Neutrophil (primary cell): ENCODE results near the gene ADAMTS8.

Experiments
- H3K27ac ChIP-seq: fragments of 200-600 bp; sonication (generic); 2 replicates; pipeline ENCODE4 v1.5.1; 2016; ENCODE audit warnings: mild to moderate bottlenecking, moderate library complexity
- H3K27me3 ChIP-seq: fragments of 200-600 bp; sonication (generic); 2 replicates; pipeline ENCODE4 v1.6.0; 2016; ENCODE audit warnings: mild to moderate bottlenecking
- H3K36me3 ChIP-seq: fragments of 200-600 bp; sonication (generic); 2 replicates; pipeline ENCODE4 v1.5.1; 2017
- H3K4me1 ChIP-seq, 2 experiments: fragments of 200-600 bp in 1 of 2; sonication (generic) in 1 of 2; 1 replicate in 1 of 2; 2 replicates in 1 of 2; pipeline versions ENCODE4 v1.5.1 to v1.6.1; 2013 to 2016; ENCODE audit warnings: low read depth in 1 of 2, low read length in 1 of 2, mild to moderate bottlenecking in 1 of 2, moderate library complexity in 1 of 2; ENCODE audit not compliant: control insufficient read depth in 1 of 2, insufficient read depth in 1 of 2
- H3K4me3 ChIP-seq, 2 experiments: fragments of 200-600 bp in 1 of 2; sonication (generic) in 1 of 2; 1 replicate in 1 of 2; 2 replicates in 1 of 2; pipeline ENCODE4 v1.5.1; 2013 to 2016; ENCODE audit warnings: low read depth in 1 of 2, low read length in 1 of 2, mild to moderate bottlenecking in 1 of 2, moderate library complexity in 1 of 2
- H3K9me3 ChIP-seq: fragments of 200-600 bp; sonication (generic); 2 replicates; pipeline ENCODE4 v1.5.1; 2016
- TF ChIP-seq, protein P1 (sequence below): fragments of 200-600 bp; sonication (generic); IDR thresholded peaks from 2 replicates; pipeline ENCODE4 v1.5.1; 2016; ENCODE audit warnings: antibody characterized with exemption

ADAMTS8 gene

DNA sequence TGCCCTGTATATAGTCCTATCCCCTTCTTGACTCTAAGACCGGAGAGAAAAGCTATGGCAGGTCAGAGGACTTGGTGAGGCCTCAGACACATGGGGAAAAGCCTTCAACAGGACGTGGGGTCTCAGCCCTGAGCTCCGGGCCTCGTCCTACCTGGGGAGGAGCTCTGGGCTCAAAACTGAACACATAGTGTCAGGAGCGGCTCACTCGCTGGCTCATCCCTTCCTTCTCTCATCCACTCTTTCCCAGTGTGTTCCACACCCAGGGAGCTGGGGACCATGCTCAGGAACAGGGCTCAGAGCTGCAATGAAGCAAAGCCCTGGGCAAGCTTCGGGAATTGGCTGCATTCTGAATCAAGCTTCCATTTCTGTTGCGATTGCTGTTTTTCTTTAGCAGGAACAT lies 34.5 kb upstream of the ADAMTS8 start:
- no peaks in the 10 kb centered on the region for H3K4me1 ChIP-seq
- H3K4me3 ChIP-seq, result no peak overlapping the region
- H3K27me3 ChIP-seq, result peaks cover 5% of the 10 kb centered on the region
- TF ChIP-seq, protein P1, sequence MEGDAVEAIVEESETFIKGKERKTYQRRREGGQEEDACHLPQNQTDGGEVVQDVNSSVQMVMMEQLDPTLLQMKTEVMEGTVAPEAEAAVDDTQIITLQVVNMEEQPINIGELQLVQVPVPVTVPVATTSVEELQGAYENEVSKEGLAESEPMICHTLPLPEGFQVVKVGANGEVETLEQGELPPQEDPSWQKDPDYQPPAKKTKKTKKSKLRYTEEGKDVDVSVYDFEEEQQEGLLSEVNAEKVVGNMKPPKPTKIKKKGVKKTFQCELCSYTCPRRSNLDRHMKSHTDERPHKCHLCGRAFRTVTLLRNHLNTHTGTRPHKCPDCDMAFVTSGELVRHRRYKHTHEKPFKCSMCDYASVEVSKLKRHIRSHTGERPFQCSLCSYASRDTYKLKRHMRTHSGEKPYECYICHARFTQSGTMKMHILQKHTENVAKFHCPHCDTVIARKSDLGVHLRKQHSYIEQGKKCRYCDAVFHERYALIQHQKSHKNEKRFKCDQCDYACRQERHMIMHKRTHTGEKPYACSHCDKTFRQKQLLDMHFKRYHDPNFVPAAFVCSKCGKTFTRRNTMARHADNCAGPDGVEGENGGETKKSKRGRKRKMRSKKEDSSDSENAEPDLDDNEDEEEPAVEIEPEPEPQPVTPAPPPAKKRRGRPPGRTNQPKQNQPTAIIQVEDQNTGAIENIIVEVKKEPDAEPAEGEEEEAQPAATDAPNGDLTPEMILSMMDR, result no peak
- H3K9me3 ChIP-seq, result no peaks in the 10 kb centered on the region
- no peaks in the 10 kb centered on the region for H3K36me3 ChIP-seq
- H3K27ac ChIP-seq, result no peak overlapping the region

DNA sequence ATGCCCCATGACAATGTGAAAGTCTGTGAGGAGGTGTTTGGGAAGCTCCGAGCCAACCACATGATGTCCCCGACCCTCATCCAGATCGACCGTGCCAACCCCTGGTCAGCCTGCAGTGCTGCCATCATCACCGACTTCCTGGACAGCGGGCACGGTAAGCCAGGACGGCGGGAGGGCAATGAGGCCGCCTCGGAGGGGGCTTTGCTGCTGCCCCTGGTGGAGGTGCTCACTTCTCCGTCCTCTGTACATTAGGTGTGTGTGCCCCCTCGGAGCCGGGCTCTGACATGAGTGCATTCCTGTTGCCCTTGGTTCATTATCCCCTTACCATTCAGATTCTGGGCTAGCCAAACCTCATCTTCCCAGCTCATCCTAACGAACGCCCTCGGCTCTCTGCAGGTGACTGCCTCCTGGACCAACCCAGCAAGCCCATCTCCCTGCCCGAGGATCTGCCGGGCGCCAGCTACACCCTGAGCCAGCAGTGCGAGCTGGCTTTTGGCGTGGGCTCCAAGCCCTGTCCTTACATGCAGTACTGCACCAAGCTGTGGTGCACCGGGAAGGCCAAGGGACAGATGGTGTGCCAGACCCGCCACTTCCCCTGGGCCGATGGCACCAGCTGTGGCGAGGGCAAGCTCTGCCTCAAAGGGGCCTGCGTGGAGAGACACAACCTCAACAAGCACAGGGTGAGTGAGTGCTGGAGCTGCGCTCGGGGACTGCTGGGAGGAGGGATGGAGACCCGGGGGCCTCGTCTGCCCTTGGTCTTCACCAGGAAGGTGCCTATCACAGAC lies 33.9 kb upstream of the ADAMTS8 start:
- TF ChIP-seq, protein P1, result no peak
- no peaks in the 10 kb centered on the region for H3K4me1 ChIP-seq
- H3K27ac ChIP-seq, result no peak overlapping the region
- H3K36me3 ChIP-seq, result no peaks in the 10 kb centered on the region
- H3K4me3 ChIP-seq, result no peak overlapping the region
- peaks cover 7% of the 10 kb centered on the region for H3K27me3 ChIP-seq
- H3K9me3 ChIP-seq, result no peaks in the 10 kb centered on the region

DNA sequence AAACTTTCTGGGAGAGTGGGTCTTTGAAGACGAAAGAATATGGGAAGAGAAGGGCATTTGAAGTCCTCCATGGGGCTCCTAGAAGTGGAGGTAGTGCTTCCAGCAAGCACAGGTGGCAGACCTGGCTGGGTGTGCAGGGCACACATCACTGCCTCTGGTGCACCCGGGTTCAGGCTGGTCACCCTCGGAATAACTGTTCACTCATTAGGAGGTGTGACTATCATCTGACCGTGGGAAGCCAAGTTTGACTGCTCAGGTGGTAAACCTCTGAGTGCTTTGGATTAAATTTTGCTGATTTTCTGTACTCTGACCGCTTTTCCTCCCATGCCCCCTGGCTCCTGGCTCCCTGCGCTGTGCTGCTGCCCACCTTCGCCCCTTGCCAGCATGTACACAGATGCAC lies 31.1 kb upstream of the ADAMTS8 start:
- peaks cover 12% of the 10 kb centered on the region for H3K27me3 ChIP-seq
- TF ChIP-seq, protein P1, result no peak
- no peak overlapping the region for H3K4me3 ChIP-seq
- H3K36me3 ChIP-seq, result no peaks in the 10 kb centered on the region
- no peaks in the 10 kb centered on the region for H3K9me3 ChIP-seq
- no peak overlapping the region for H3K27ac ChIP-seq
- no peaks in the 10 kb centered on the region for H3K4me1 ChIP-seq

DNA sequence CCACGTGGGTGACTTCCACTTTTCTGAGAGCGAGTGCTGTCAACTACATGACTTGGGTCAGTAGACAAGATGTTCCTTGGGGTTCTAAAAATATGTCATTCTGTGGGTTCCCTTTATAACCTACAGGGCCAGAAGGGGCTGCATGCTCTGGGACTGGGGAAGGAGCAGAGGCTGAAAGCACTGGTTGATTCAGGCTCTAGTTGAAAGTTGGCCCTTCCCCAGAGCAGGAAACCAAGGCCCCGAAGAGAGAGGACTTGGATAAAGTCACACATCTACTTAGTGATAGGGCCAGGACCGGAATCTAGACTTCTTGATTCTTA lies 30.0 kb upstream of the ADAMTS8 start:
- no peaks in the 10 kb centered on the region for H3K4me1 ChIP-seq
- no peak overlapping the region for H3K27ac ChIP-seq
- H3K9me3 ChIP-seq, result no peaks in the 10 kb centered on the region
- TF ChIP-seq, protein P1, result no peak
- H3K27me3 ChIP-seq, result peaks cover 20% of the 10 kb centered on the region
- H3K4me3 ChIP-seq, result no peak overlapping the region
- no peaks in the 10 kb centered on the region for H3K36me3 ChIP-seq

DNA sequence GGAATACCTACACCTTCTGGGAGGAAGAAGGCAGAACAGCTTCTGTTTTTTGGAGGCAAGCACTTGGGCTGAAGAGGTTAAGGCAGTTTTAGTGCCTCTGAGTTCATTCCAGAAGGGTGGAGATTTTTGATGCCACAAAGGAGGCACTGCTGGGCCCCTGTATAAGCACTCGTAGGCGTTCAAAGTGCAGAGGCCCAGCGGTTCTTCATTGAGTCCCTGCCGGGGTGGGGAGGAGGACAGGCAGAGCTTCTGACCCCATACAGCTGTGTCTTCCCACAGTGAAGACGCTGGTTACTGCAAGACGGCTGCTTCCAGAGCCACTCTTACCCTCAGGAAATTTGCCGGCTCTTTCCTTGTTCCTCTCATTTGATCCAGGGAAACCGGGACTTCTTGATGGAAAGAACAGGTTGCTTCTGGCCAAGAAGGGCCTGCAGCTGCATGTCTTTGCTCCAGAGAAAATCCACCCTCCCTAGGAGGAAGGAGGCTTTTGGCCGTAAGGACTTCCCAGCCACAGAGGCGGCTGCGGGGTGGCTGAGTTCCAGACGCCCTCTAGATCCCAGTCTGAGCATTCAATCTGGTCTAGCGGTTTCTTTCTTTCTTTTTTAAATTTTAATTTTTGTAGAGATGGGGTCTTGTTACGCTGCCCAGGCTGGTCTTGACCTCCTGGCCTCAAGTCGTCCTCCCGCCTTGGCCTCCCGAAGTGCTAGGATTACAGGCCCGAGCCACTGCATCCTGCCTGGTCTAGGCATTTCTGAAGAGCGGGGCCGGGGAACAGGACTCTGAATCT lies 29.4 kb upstream of the ADAMTS8 start:
- H3K4me1 ChIP-seq, result no peaks in the 10 kb centered on the region
- no peak overlapping the region for H3K27ac ChIP-seq

More for the DNA sequence above, 29.4 kb upstream of the ADAMTS8 start:
- Histone ChIP-seq H3K9me3 (no peaks in the 10 kb centered on the region), H3K27me3 (peaks cover 26% of the 10 kb centered on the region), H3K36me3 (no peaks in the 10 kb centered on the region), H3K4me3 (no peak overlapping the region)
- TF ChIP-seq, protein P1, result no peak
